ENCODE data around the gene ANO2. TPM values are rescaled to one million over a fixed set of nuclear protein-coding genes. Genes with fewer than 3 reads are reported as not detected.

Gene ANO2
- total RNA-seq (2014; rRNA removed; shearing (Covaris generic); ENCODE audit: low replicate concordance), result not detected in 2 replicates

GRCh38 chr12:5945071-5946008 lies at the start of gene ANO2:
TSS of gene ANO2 (minus strand) at chr12:5945259. CDS start at chr12:5945217, 42 bp downstream.
- H3K27me3 ChIP-seq, result peaks cover 43% of the 10 kb centered on the region

GRCh38 chr12:5989621-5990020 lies 44.6 kb upstream of the ANO2 start:
- Histone ChIP-seq H3K4me3 (no peak overlapping the region), H3K36me3 (no peaks in the 10 kb centered on the region), H3K27me3 (no peaks in the 10 kb centered on the region), H3K9me3 (no peaks in the 10 kb centered on the region)
- DNase-seq, result no peak

More at GRCh38 chr12:5945071-5946008, at the start of gene ANO2:
- DNase-seq, result peak; percentile 43
- Histone ChIP-seq H3K9me3 (no peaks in the 10 kb centered on the region), H3K4me3 (peak within 1 kb of the TSS; percentile 34), H3K36me3 (no peaks in the 10 kb centered on the region)

- H3K4me3 ChIP-seq, result no peak overlapping the region
- DNase-seq, result peak; percentile 73
Measured at GRCh38 chr12:5988659-5989116, 43.6 kb upstream of the ANO2 start.

GRCh38 chr12:5988088-5988487 lies 43.0 kb upstream of the ANO2 start:
- DNase-seq, result no peak
- Histone ChIP-seq H3K36me3 (no peaks in the 10 kb centered on the region), H3K4me3 (no peak overlapping the region), H3K9me3 (no peaks in the 10 kb centered on the region), H3K27me3 (no peaks in the 10 kb centered on the region)

More at GRCh38 chr12:5988659-5989116, 43.6 kb upstream of the ANO2 start:
- no peaks in the 10 kb centered on the region for H3K9me3 ChIP-seq
- no peaks in the 10 kb centered on the region for H3K36me3 ChIP-seq
- no peaks in the 10 kb centered on the region for H3K27me3 ChIP-seq

GRCh38 chr12:5987573-5987972 lies 42.5 kb upstream of the ANO2 start:
- Histone ChIP-seq H3K27me3 (no peaks in the 10 kb centered on the region), H3K36me3 (no peaks in the 10 kb centered on the region), H3K4me3 (no peak overlapping the region), H3K9me3 (no peaks in the 10 kb centered on the region)
- DNase-seq, result no peak

- no peaks in the 10 kb centered on the region for H3K9me3 ChIP-seq
- no peak for DNase-seq
- no peaks in the 10 kb centered on the region for H3K27me3 ChIP-seq
- no peaks in the 10 kb centered on the region for H3K36me3 ChIP-seq
- H3K4me3 ChIP-seq, result no peak overlapping the region
Measured at GRCh38 chr12:5985471-5985870, 40.4 kb upstream of the ANO2 start.

GRCh38 chr12:5984873-5985272 lies 39.8 kb upstream of the ANO2 start:
- DNase-seq, result no peak
- Histone ChIP-seq H3K27me3 (no peaks in the 10 kb centered on the region), H3K4me3 (no peak overlapping the region), H3K9me3 (no peaks in the 10 kb centered on the region), H3K36me3 (no peaks in the 10 kb centered on the region)

GRCh38 chr12:5982106-5982505 lies 37.0 kb upstream of the ANO2 start:
- Histone ChIP-seq H3K36me3 (no peaks in the 10 kb centered on the region), H3K9me3 (no peaks in the 10 kb centered on the region), H3K27me3 (no peaks in the 10 kb centered on the region), H3K4me3 (no peak overlapping the region)
- no peak for DNase-seq

GRCh38 chr12:5977556-5977955 lies 32.5 kb upstream of the ANO2 start:
- H3K9me3 ChIP-seq, result no peaks in the 10 kb centered on the region
- DNase-seq, result no peak

GRCh38 chr12:5976711-5977110 lies 31.7 kb upstream of the ANO2 start:
- no peak for DNase-seq
- Histone ChIP-seq H3K4me3 (no peak overlapping the region), H3K9me3 (no peaks in the 10 kb centered on the region), H3K27me3 (no peaks in the 10 kb centered on the region), H3K36me3 (no peaks in the 10 kb centered on the region)

More at GRCh38 chr12:5977556-5977955, 32.5 kb upstream of the ANO2 start:
- Histone ChIP-seq H3K27me3 (no peaks in the 10 kb centered on the region), H3K4me3 (no peak overlapping the region), H3K36me3 (no peaks in the 10 kb centered on the region)

GRCh38 chr12:5976196-5976595 lies 31.1 kb upstream of the ANO2 start:
- DNase-seq, result no peak
- no peaks in the 10 kb centered on the region for H3K27me3 ChIP-seq

GRCh38 chr12:5973461-5974115 lies 28.5 kb upstream of the ANO2 start:
- no peak for DNase-seq
- H3K9me3 ChIP-seq, result no peaks in the 10 kb centered on the region
- no peaks in the 10 kb centered on the region for H3K27me3 ChIP-seq
- no peak overlapping the region for H3K4me3 ChIP-seq
- no peaks in the 10 kb centered on the region for H3K36me3 ChIP-seq

More at GRCh38 chr12:5976196-5976595, 31.1 kb upstream of the ANO2 start:
- Histone ChIP-seq H3K4me3 (no peak overlapping the region), H3K36me3 (no peaks in the 10 kb centered on the region), H3K9me3 (no peaks in the 10 kb centered on the region)

- Histone ChIP-seq H3K36me3 (no peaks in the 10 kb centered on the region), H3K9me3 (no peaks in the 10 kb centered on the region), H3K4me3 (no peak overlapping the region), H3K27me3 (no peaks in the 10 kb centered on the region)
- DNase-seq, result no peak
Measured at GRCh38 chr12:5972387-5972786, 27.3 kb upstream of the ANO2 start.

GRCh38 chr12:5971194-5971850 lies 26.3 kb upstream of the ANO2 start:
- no peaks in the 10 kb centered on the region for H3K9me3 ChIP-seq
- H3K4me3 ChIP-seq, result no peak overlapping the region
- DNase-seq, result no peak
- no peaks in the 10 kb centered on the region for H3K36me3 ChIP-seq
- no peaks in the 10 kb centered on the region for H3K27me3 ChIP-seq

GRCh38 chr12:5969974-5970690 lies 25.1 kb upstream of the ANO2 start:
- Histone ChIP-seq H3K9me3 (no peaks in the 10 kb centered on the region), H3K36me3 (no peaks in the 10 kb centered on the region), H3K27me3 (no peaks in the 10 kb centered on the region), H3K4me3 (no peak overlapping the region)
- DNase-seq, result no peak

GRCh38 chr12:5969156-5969973 lies 24.3 kb upstream of the ANO2 start:
- no peaks in the 10 kb centered on the region for H3K9me3 ChIP-seq
- H3K4me3 ChIP-seq, result no peak overlapping the region
- no peak for DNase-seq
- H3K27me3 ChIP-seq, result no peaks in the 10 kb centered on the region
- H3K36me3 ChIP-seq, result no peaks in the 10 kb centered on the region
